Measurements from ENCODE around the gene MARCHF5. TPM values are rescaled to one million over a fixed set of nuclear protein-coding genes. Genes with fewer than 3 reads are reported as not detected.

The MARCHF5 gene
- polyA plus RNA-seq, 1 donor (not counting 4 experiments of a cell fraction or from before 2014, with no cell fraction given): 54.1 TPM

GRCh38 chr10:92244796-92245195 lies 46.2 kb upstream of the MARCHF5 start:
- no peak for TF ChIP-seq EZH2 (IDR thresholded peaks at IDR 0.05; ENCODE audit: low read length)
- TF ChIP-seq CTCF (optimal IDR thresholded peaks at IDR 0.05 in 1 of 3, IDR thresholded peaks at IDR 0.05 in 1 of 3, conservative IDR thresholded peaks at IDR 0.05 in 1 of 3; ENCODE audit: extremely low read depth in 1 of 3, insufficient read depth in 2 of 3, low read length in 3 of 3): no peak
- Histone ChIP-seq H3K27me3 (ENCODE audit: control insufficient read depth, extremely low read depth, insufficient read depth, low read length) (no peaks in the 10 kb centered on the region), H2AFZ (ENCODE audit: control insufficient read depth, low read length) (no peak overlapping the region), H3K9ac (ENCODE audit: control insufficient read depth, extremely low read depth, insufficient read depth, low read length) (no peak overlapping the region), H3K9me3 (ENCODE audit: control insufficient read depth, low read depth, low read length) (no peaks in the 10 kb centered on the region), H3K36me3 (ENCODE audit: control insufficient read depth in 2 of 2, extremely low read depth in 1 of 2, insufficient read depth in 2 of 2, low read length in 2 of 2) (no peaks in the 10 kb centered on the region), H3K4me3 (ENCODE audit: control insufficient read depth in 2 of 3, extremely low read depth in 1 of 3, insufficient read depth in 2 of 3, low read depth in 1 of 3, low read length in 3 of 3) (no peak overlapping the region), H3K4me2 (ENCODE audit: control insufficient read depth, extremely low read depth, insufficient read depth, low read depth, low read length) (no peak overlapping the region), H3K4me1 (ENCODE audit: control insufficient read depth, extremely low read depth, insufficient read depth, low read length) (peaks cover 16% of the 10 kb centered on the region), H3K27ac (ENCODE audit: control insufficient read depth, insufficient read depth, low read length) (no peak overlapping the region), H4K20me1 (ENCODE audit: control insufficient read depth, extremely low read depth, insufficient read depth, low read length) (no peaks in the 10 kb centered on the region), H3K79me2 (ENCODE audit: control insufficient read depth, insufficient read depth, low read length) (no peaks in the 10 kb centered on the region), H3K9me1 (ENCODE audit: control insufficient read depth, extremely low read depth, insufficient read depth, low read length) (no peaks in the 10 kb centered on the region)
- dilution Hi-C loops (cut with MboI; ENCODE audit: extremely low pct_ligation_motif_present, low sequenced_read_pairs): no loop called here
- FAIRE-seq (peak; percentile 13), DNase-seq (ENCODE audit: low read depth, low spot score) (no peak)

GRCh38 chr10:92248566-92248965 lies 42.4 kb upstream of the MARCHF5 start:
- H3K9ac ChIP-seq (ENCODE audit: control insufficient read depth, extremely low read depth, insufficient read depth, low read length): no peak overlapping the region
- no peaks in the 10 kb centered on the region for H3K36me3 ChIP-seq (ENCODE audit: control insufficient read depth in 2 of 2, extremely low read depth in 1 of 2, insufficient read depth in 2 of 2, low read length in 2 of 2)
- no peak overlapping the region for H2AFZ ChIP-seq (ENCODE audit: control insufficient read depth, low read length)
- peaks cover under 1% of the 10 kb centered on the region for H3K4me1 ChIP-seq (ENCODE audit: control insufficient read depth, extremely low read depth, insufficient read depth, low read length)
- TF ChIP-seq EZH2 (IDR thresholded peaks at IDR 0.05; ENCODE audit: low read length): no peak
- no peak for TF ChIP-seq CTCF (optimal IDR thresholded peaks at IDR 0.05 in 1 of 3, IDR thresholded peaks at IDR 0.05 in 1 of 3, conservative IDR thresholded peaks at IDR 0.05 in 1 of 3; ENCODE audit: extremely low read depth in 1 of 3, insufficient read depth in 2 of 3, low read length in 3 of 3)
- DNase-seq (ENCODE audit: low read depth, low spot score): no peak
- no peak for FAIRE-seq
- no peak overlapping the region for H3K4me2 ChIP-seq (ENCODE audit: control insufficient read depth, extremely low read depth, insufficient read depth, low read depth, low read length)
- H3K4me3 ChIP-seq (ENCODE audit: control insufficient read depth in 2 of 3, extremely low read depth in 1 of 3, insufficient read depth in 2 of 3, low read depth in 1 of 3, low read length in 3 of 3): no peak overlapping the region
- no peaks in the 10 kb centered on the region for H3K9me3 ChIP-seq (ENCODE audit: control insufficient read depth, low read depth, low read length)
- dilution Hi-C loops (cut with MboI; ENCODE audit: extremely low pct_ligation_motif_present, low sequenced_read_pairs): no loop called here
- no peaks in the 10 kb centered on the region for H3K27me3 ChIP-seq (ENCODE audit: control insufficient read depth, extremely low read depth, insufficient read depth, low read length)
- no peaks in the 10 kb centered on the region for H3K9me1 ChIP-seq (ENCODE audit: control insufficient read depth, extremely low read depth, insufficient read depth, low read length)
- H3K79me2 ChIP-seq (ENCODE audit: control insufficient read depth, insufficient read depth, low read length): no peaks in the 10 kb centered on the region
- H3K27ac ChIP-seq (ENCODE audit: control insufficient read depth, insufficient read depth, low read length): no peak overlapping the region
- no peaks in the 10 kb centered on the region for H4K20me1 ChIP-seq (ENCODE audit: control insufficient read depth, extremely low read depth, insufficient read depth, low read length)

All from keratinocyte (primary cell).